ENCODE data around the gene MAP7D1. TPM values are rescaled to one million over a fixed set of nuclear protein-coding genes. Genes with fewer than 3 reads are reported as not detected.
A peak's percentile ranks its signal among the peaks of the same experiment; 100 is the strongest.
"Not testable (repeated sequence)": the region's sequence is repeated elsewhere in the genome, so short reads cannot be mapped to it uniquely, and the experiment has no call there.

The MAP7D1 gene
- total RNA-seq, 1 donor from 2014 or later, result 123 TPM

DNA sequence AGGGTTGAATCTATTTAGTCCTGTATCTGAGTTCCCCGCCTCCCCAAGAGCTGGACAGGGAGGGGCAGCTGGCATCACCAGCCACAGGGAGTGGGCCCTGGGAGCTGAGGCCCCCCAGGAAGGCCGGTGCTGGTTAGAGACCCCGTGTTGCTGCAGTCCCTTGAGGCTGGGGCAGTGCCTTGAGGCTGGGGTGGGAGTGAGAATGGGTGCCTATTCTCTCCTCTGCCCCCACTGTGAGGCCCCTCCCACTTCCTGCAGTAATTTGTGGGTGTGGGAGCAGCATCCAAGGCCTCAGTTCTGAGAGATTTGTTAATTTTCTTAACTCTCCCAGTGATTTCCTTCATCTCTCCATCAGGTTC lies 4.1 kb upstream of the MAP7D1 start:
- DNase-seq (ENCODE audit: low spot score), result no peak

DNA sequence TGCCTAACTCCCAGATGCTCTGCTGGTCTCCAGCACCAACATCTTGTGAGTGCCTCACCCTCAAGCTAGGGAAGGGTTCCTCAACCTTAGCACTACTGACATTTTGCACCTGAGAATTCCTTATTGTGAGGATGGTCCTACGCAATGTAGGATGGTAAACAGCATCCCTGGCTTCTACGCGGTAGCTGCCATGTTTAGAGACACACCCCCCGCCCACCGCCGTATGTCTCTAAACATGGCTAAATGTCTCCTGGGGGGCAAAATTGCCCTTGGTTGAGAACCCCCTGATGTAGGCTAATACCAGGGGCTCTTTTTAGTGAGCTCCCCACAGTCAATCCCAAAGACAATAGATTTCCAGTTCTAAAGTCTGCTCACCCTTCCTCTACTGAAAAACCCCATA lies 2.5 kb upstream of the MAP7D1 start:
- DNase-seq (ENCODE audit: low spot score), result no peak

- no peak for DNase-seq (ENCODE audit: low spot score)
Measured at GRCh38 chr1:36154335-36154734, 1.6 kb upstream of the MAP7D1 start.

GRCh38 chr1:36154765-36155407 lies 1.1 kb upstream of the MAP7D1 start:
- no peak for DNase-seq (ENCODE audit: low spot score)

GRCh38 chr1:36156329-36157114 lies 562 bp downstream of the MAP7D1 start:
- peak; percentile 56 for DNase-seq (ENCODE audit: low spot score)

DNA sequence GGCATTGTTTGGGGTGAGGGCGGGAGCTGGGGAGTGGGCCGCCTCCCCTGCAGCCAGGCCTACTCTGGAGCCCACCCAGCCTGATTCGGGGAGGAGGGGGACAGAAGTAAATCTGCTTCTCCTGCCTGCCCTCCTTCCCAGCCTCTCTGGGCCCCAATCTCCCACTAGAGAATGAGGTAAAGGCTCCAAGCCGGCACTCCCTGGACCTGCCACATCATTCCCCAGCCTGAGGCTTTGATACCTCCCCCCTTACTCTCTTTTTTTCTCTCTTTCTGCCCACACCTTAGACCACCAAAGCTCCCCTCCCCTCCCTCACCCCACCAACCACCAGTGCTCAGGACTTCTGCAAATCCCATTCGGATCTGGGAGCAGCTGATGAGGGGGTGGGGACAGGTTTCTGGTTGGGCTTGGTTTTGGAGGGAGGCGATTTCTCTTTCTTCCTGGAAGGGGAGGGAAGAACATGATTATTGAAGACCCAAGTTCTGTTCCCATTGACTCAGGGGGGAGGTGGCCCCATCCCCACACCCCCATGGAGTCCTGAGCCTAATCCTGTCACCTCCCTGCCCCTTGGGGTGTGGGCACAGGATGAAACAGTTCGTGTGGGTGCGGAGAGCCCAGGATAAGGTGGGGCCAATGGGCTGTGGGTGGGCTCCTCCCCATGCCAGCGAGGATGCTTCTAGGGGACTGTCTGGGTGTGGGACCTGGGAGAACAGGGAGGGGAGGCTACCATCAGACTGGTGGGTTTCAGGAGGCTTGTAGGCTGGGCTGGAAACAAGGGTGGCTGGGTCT lies 1.3 kb downstream of the MAP7D1 start:
- DNase-seq (ENCODE audit: low spot score), result no peak

- no peak for DNase-seq (ENCODE audit: low spot score)
Measured at GRCh38 chr1:36157973-36158826, 2.2 kb downstream of the MAP7D1 start.

DNA sequence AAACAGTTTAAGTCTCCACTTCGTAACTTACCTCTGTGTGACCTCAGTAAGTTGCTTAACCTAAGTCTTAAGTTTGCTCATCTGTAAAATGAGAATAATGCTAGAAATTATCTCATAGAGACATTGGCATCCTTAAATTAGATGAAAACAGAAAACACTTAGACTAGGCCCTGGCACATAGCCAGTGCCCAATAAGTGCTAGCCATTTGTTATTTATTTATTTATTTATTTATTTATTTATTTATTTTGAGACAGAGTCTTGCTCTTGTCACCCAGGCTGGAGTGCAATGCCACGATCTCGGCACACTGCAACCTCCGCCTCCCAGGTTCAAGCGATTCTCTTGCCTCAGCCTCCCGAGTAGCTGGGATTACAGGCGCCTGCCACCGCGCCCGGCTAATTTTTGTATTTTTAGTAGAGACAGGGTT lies 2.9 kb downstream of the MAP7D1 start:
- not testable (repeated sequence) for DNase-seq (ENCODE audit: low spot score)

DNA sequence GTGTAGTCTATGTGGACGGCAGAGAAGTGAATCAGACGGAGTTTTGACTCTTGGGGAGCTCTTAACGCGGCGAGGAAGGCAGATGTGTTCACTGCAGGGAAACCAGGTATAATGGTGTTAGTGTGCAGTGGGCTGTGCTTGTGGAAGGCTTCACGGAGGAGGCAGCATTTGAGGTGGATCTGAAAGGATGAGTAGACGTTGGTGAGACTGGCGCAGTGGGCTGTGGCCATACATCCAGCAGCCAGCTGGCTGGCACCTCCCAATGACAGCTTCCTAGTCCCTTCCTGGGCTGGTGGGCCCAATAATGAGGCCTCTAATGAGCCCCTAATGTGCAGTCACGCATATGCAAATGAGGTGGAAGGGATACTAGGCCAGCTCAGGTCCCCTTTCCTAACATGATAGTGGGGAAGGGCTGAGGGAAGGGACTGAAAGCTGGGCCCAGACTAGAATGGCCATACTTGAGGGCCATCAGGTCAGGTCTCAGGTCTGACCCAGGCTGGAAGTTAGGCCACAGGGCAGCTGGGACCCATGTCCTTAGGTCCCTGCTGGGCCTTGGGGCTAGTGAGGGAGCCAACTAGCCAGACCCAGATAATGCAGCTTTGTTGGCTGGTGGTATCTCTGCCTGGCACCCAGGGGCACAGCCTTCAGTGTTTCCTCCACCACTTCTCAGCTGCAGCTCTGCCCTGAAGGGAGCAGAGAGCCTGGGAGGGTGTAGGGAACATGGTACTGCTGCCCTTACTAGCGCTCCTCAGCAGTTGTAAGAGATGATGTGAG lies 3.8 kb downstream of the MAP7D1 start:
- no peak for DNase-seq (ENCODE audit: low spot score)

GRCh38 chr1:36160388-36160948 lies 4.5 kb downstream of the MAP7D1 start:
- no peak for DNase-seq (ENCODE audit: low spot score)

DNA sequence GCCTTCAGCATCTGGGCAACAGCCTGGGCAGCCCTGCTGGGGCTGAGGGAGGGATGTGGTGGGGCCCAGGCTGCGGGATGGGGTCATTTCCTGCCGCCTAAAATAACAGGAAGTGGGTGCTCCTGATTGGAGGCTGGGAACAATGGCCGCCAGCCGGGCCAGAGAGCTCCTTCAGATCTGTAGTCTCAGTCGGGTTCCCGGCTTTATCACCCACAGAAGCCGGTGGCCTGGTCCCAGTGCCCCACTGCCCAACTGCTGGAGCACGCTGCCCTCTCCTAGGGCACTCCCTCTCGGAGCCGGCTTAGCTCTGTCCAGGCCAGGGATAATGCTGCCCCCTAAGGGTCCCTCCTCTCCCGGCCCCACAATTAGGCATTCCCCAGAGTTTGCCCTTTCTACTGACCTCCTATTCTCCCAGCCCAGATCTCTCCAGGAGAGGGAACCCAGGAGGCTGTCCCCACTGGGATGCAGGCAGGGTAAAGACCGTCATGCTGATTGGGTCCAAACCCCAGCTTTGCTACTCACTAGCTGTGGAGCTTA lies 5.1 kb downstream of the MAP7D1 start:
- DNase-seq (ENCODE audit: low spot score), result peak; percentile 54

GRCh38 chr1:36161641-36162531 lies 5.9 kb downstream of the MAP7D1 start:
- peak; percentile 35 for DNase-seq (ENCODE audit: low spot score)

- no peak for DNase-seq (ENCODE audit: low spot score)
Measured at GRCh38 chr1:36162680-36163239, 6.8 kb downstream of the MAP7D1 start.

DNA sequence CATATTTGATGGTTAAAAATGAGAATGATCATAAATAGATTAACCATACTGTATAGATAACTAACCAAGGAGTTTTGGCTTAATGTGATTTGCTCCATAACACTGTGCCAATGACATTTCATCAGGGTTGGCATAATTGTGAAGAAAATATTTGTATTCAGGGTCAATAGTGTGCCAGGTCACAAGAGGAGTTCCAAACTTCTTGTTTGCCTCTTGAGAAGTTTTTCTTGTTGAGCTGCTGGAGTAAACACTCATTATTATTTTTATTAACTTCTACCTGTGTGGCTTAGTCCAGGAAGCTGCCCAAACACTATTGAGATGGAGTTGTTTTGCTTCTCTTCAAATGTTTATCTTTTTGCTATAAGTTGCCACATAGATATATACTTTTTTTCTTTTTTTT lies 7.5 kb downstream of the MAP7D1 start:
- no peak for DNase-seq (ENCODE audit: low spot score)

- no peak for DNase-seq (ENCODE audit: low spot score)
Measured at GRCh38 chr1:36164361-36164760, 8.4 kb downstream of the MAP7D1 start.

DNA sequence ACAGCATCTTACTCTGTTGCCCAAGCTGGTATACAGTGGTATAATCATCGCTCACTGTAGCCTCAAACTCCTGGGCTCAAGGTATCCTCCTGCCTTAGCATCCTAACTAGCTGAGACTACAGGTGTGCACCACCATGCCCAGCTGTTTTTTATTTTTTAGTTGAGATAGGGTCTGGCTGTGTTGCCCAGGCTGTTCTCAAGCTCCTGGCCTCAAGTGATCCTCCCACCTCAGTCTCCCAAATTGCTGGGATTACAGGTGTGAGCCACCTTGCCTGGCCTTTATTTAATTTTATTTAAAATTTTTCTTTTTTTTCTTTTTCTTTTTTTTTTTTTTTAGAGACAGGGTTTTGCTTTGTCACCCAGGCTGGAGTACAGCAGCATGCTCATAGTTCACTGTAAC lies 9.2 kb downstream of the MAP7D1 start:
- no peak for DNase-seq (ENCODE audit: low spot score)

- DNase-seq (ENCODE audit: low spot score), result no peak
Measured at GRCh38 chr1:36166136-36166535, 10.2 kb downstream of the MAP7D1 start.

DNA sequence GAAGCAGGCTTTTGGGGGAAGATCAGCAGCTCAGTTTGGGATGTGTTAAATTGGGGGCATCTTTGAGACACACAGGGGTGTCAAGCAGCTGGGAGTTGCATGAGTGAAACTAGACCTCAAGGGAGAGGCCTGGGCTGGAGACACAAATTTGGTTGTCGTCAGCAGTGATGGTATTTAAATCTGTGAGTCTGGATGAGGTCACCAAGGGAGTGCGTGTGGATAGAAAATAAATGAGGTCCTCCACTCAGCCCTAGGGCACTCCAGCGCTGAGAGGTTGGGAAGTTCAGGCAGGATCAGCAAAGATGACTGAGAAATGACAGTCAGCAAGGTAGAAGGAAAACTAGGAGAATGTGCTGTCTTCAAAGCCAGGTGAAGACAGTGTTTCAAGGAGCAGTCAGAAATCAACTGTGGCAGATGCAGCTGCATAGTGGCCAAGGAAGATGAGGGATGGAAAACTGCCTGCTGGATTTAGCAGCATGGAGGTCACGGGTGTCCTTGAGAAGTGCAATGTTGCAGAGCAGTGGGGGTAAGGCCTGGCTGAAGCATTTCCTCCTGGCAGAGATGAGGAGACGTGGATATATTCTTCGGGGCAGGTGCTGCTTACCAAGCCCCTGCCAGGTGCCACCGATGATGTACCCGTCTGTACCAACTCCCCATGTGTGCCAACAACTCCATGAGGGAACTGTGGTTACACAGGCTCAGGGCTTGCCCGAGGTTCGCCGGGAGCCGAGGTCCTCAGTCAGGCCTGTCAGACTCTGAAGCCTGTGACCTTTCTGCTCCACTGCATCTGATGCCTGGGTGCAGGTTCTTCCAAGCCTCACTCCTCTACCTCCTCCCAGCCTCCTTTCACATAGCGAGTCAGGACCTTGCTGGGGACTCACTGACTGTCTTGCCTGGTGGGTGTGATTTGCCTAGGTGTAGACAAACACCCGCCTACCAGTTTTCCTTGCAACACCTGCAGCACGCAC lies 11.3 kb downstream of the MAP7D1 start:
- no peak for DNase-seq (ENCODE audit: low spot score)

All from mucosa of gallbladder (tissue), 1 donor.